Endometrial microvascular endothelial cells (primary cell): ENCODE data around the gene SEC14L3. TPM values are rescaled to one million over a fixed set of nuclear protein-coding genes. Genes with fewer than 3 reads are reported as not detected.
"Not testable (repeated sequence)": the region's sequence is repeated elsewhere in the genome, so short reads cannot be mapped to it uniquely, and the experiment has no call there.

ENCODE experiments used
- in situ Hi-C: cut with HindIII; loops from 2 replicates; pipeline ENCODE4 v1.10.0; 2017; ENCODE audit warnings: low sequenced_read_pairs, low pct_unique_long_range_greater_than_20kb; ENCODE audit errors: inconsistent ontology term
- total RNA-seq: library from RNA; depleted of rRNA; stranded (reverse); fragments of >200 nt; gene quantifications from one replicate; pipeline ENCODE4 v1.2.3, GENCODE V29; 2015; ENCODE audit errors: inconsistent ontology term

The SEC14L3 gene
- total RNA-seq, 1 donor from 2014 or later = not detected

DNA sequence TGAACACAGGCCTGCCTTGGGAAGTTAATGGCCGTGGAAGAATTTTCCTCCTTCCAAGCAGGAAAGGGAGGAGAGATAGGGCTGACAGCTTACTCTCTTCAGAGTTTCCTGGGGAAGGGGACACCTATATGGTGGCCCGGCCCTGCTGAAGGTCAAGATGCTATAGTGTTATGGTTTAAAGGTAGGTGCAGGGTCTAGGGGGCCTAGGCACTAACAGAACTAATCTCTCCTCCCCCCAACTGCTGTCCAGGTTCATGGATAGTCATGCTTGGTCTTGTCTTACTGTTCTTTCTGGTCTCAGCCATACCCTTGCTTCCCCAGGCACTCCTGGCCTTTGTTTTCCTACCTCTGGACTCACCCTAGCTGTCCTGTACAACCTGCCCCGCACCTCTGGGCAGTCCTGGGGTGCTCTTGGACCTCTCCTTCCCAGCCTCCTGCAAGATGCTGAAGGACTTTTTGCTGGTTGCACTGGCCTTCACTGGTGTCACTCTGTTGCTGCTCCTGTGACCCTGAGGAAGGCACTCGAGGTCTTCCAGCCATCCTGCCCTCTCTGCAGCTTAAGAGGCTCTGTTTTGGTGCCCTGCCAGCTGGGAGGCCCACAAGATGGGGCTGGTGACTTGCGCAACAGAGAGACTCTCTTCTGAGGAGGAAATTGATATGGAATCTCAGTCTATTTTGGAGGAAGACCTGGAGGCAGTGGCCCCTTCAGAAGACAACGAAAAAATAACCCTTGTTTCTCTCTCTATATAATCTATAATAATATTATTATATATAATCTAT is 17.9 kb downstream of the SEC14L3 start:
- in situ Hi-C loops = no loop called here

DNA sequence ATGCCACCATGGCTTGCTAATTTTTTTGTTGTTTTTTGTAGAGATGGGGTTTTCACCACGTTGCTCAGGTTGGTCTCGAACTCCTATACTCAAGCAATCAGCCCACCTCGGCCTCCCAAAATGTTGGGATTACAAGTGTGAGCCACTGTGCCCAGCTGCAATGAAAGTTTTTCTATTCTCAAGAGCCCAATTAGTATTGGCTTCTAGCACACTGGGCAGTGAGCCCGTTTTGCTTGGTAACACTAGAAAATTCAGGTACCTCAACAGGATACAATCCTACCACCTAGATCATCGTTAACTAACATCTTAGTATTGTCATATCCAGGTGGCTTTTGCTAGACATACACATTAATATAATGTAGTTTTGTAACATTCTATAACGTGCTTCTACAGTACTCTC is 19.0 kb downstream of the SEC14L3 start:
- in situ Hi-C loops = no loop called here

DNA sequence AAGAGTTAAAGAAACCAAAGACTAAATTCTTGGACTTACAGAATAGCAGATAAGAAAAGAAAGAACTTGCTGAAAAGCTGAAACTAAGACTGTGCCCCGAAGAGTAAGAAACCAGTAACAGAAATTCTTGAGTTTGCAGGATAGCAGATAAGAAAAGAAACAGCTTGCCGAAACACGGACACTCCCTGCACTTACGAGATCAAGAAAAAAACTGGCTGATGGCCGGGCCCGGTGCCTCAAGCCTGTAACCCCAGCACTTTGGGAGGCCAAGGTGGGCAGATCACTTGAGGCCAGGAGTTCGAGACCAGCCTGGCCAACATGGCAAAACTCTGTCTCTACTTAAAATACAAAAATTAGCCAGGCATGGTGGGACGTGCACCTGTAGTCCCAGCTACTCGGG is 20.3 kb downstream of the SEC14L3 start:
- in situ Hi-C loops = not testable (repeated sequence)

DNA sequence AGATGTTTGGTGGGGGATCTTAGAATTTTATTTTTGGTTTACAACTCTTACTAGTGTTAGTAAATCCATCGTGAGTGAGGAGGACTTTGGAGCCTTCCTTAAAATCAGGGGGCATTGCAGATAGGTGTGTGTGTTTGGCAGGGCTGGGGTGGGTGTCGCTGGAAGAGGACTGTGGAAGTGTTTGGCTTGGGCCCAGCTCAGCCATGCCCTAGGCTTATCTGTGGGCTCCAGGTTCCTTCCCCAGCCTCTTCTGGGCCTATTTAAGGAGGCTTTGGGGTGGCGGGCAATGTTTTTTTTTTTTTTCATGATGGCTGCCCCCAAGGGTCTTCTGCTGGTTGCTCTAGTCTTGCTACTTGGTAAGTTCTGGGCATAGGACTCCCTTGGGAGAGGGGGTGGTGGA is 24.2 kb downstream of the SEC14L3 start:
- in situ Hi-C loops = loop anchor here (25.0 kb wide), 1 partner anchor 160 kb away; the partner anchor contains the start of gene CASTOR1

DNA sequence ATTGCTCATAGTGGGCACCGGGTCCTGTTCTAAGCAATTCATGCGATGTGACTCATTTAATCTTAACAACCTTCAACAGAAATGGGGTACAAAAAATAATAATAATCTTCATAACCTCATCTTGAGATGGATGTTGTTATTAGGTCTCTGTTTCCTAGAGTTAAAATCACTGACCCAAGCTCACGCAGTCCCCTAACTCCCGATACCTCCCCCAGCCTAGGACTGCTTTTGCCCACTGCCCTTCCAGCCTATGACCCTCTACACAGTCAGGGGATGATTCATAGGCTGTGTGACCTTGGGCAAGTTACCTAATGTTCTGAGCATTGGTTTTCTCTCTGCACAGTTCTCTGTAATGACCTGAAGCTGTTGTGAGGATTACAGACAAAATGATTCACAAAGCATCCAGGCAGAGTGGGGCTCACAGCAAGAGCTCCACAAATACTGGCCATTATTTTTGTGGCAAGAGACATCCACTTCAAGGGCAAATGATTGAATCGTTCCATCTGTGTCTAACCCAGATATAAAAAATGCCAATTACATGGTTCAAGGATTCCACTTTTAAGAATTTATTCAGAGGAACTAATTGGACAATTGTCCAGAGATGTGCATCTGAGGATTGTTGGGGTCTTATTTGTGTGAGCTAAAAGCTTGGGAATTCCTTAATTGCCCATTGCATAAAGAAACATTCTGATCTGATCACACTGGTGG is 26.2 kb downstream of the SEC14L3 start:
- in situ Hi-C loops = loop anchor here (25.0 kb wide), 1 partner anchor 158 kb away; the partner anchor contains the start of gene CASTOR1

DNA sequence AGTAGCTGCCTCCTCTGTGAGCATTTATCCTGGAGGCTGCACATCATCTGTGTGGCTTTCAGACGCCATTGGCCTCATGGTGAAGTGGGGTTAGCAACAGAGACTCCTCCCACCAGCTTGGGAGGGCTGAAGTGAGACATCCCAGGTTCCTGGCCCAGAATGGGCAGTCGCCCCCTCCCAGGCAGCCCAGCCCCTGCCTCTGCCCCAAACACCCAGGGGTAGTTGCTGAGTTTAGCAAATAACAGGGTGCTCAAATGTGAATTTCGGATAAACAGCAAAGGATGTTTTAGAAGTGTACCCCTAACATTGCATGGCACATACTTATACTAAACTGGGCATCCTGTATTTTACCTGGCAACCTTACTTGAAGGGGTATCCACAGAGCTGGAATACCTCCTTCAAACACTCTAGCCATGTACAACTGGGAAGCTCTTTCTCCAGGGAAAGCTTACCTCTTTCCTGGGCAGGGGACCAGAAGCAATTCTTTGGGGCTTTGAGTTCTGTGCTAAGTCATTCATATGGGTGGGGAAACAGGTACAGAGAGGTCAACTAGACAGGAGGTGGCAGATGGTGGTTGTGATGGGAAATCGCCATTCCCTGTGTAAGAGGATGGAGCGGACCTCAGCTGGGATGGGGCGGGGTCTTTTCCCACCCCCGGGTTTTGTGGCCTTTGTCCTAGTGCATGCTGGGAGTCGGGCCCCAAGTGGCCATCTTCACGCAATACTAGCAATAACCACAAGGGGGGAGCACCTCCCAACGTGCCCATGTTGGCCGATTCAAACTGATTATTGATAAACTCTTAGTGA is 27.0 kb downstream of the SEC14L3 start:
- in situ Hi-C loops = loop anchor here (25.0 kb wide), 1 partner anchor 158 kb away; the partner anchor contains the start of gene CASTOR1

DNA sequence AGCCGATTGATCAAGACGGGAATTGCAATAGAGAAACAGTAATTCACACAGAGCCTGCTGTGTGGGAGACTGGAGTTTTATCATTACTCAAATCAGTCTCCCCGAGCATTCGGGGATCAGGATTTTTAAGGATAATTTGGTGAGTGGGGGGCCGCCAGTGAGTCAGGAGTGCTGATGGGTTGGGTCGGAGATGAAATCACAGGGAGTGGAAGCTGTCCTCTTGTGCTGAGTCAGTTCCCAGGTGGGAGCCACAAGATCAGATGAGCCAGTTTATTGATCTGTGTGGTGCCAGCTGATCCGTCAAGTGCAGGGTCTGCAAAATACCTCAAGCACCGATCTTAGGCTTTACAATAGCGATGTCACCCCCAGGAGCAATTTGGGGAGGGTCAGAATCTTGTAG is 30.7 kb downstream of the SEC14L3 start:
- in situ Hi-C loops = loop anchor here (25.0 kb wide), 1 partner anchor 154 kb away; the partner anchor contains the start of gene CASTOR1

DNA sequence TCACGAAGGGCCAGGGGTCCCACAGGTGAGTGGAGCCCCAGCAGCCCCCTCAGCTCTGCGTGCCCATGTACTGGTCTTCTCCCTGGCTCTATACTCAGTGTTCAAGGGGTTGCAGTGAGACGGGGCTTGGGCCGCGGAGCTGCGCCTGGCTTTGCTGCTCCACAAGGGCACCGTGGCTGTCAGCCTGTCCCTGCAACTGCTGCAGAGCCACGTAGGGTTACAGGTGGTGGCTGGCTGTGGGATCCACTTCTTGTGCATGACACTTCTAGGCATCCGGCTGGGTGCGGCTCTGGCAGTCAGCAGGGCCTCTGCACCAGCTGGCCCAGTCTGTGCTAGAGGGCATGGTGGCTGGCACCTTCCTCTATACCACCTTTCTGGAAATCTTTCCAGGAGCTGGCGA is 32.0 kb downstream of the SEC14L3 start:
- in situ Hi-C loops = loop anchor here (25.0 kb wide), 1 partner anchor 153 kb away; the partner anchor contains the start of gene CASTOR1

DNA sequence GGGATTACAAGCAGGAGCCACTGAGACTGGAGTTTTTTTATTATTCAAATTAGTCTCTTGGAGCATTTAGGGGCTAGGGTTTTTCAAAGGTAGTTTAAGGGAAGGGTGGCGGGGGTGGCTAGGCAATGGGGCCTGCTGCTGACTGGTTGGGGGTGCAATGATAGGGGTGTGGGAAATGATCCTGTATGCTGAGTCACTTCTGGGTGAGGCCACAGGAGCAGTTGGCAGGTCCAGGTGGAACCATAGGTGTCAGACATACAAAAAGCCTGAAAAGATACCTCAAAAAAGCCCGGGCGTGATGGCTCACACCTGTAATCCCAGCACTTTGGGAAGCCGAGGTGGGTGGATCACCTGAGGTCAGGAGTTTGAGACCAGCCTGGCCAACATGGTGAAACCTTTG is 32.6 kb downstream of the SEC14L3 start:
- in situ Hi-C loops = loop anchor here (25.0 kb wide), 1 partner anchor 152 kb away; the partner anchor contains the start of gene CASTOR1

DNA sequence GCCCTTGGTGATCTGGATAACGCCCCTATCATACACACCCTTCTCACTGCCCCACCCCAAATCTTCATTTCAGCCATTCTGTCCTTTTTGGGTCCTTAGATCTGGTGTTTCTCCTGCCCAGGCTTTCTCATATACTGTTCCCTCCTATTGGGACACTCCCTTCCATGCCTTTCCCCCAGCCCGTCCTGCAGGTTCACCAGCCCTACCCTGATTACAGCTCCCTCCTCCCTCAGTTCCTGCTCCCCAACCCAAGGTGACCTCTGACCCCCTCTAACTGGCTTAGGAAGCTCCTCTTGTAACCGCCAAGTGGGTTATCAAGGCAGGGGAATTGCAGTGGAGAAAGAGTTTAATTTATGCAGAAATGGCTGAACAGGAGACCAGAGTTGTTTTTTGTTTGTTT is 33.3 kb downstream of the SEC14L3 start:
- in situ Hi-C loops = loop anchor here (25.0 kb wide), 1 partner anchor 151 kb away; the partner anchor contains the start of gene CASTOR1

DNA sequence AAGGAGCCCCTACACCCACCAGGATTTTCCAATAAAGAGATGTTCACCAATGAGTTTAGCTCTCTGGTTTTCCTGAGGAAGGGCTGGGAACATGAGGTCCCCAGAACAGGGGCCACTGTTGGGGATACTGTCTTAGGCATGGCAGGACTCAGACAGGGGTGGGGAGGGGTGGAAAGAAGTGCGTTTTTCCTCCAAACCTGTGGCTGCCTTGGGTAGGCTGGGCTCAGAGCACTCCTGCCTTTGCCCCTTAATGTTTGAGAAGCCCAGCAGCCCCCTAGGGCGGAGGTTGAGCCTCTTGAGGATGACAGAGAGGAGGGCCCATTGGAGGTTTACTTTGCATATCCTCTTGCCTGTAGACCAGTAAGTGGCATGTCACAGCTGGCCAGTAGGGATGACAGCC is 35.6 kb downstream of the SEC14L3 start:
- in situ Hi-C loops = loop anchor here (25.0 kb wide), 1 partner anchor 149 kb away; the partner anchor contains the start of gene CASTOR1

DNA sequence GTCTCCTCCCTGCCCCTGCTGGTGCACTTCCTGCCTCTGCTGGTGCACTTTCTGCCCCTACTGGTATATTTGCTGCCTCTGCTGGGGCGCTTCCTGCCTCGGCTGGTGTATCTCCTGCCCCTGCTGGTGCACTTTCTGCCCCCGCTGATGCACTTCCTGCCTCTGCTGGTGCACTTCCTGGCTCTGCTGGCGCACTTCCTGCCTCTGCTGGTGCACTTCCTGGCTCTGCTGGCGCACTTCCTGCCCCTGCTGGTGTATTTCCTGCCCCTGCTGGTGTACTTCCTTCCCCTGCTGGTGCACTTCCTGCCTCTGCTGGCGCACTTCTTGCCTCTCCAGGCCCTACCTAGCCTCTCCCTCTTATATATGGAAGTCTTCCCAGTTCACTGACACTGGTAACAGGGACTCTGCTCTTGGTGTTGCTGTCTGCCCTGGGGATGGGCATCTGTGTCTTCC is 36.1 kb downstream of the SEC14L3 start:
- in situ Hi-C loops = loop anchor here (25.0 kb wide), 1 partner anchor 148 kb away; the partner anchor contains the start of gene CASTOR1

DNA sequence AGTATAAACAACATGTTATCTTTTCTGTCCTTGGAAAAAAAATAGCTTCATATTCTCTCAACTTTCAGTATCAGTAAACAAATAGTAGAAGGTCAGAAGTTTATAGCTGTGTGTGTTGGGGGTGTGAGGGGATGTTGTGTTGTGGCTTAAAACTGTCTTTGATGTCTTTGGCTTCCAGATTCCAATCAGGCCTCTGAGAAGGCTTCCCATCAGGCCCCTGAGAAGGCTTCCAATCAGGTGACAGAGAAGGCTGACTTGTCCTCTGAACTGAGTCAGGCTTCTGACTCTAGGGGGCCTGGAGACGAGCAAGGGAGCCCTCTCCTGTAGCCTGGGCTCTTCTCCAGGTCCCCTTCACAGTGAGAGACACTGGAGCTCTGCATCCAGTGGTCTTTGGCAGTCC is 37.0 kb downstream of the SEC14L3 start:
- in situ Hi-C loops = loop anchor here (25.0 kb wide), 1 partner anchor 148 kb away; the partner anchor contains the start of gene CASTOR1

DNA sequence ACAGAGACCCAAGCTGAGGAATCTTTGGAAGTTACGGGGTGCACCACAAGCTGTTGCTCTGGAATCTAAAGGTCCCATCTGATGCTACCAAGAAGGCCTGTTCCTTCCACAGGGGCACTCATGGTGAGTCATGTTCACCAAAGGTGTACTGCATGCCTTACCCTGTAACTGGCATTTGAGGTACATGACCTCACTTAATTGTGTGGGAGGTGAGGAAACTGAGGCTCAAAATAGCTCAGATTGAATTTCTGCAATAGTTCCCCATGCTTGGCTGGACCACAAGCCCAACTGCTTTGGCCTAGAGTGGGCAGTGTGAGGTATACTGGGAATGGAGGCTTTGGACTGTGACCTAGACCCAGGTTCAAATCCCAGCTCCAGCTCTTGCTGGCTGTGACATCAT is 38.0 kb downstream of the SEC14L3 start:
- in situ Hi-C loops = loop anchor here (25.0 kb wide), 1 partner anchor 146 kb away; the partner anchor contains the start of gene CASTOR1

DNA sequence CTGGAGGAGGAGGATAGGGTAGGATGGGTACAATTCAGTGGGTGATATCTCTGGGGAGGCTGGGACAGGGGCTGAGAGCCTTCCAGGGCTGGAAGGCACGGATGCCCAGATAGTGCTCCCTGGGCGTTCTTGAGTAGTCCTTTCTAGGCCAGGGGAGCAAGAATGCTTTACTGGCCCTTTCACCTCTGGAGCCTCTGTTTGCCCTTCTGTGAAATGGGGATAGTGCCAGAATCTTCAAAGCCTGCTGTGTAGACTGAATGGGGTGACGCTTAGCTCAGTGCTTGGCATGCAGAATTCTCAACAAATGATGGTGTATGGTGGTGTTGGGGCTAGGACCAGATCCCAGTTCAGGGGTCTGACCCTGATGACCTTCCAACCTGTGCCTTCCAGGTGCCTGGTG is 38.6 kb downstream of the SEC14L3 start:
- in situ Hi-C loops = loop anchor here (25.0 kb wide), 1 partner anchor 146 kb away; the partner anchor contains the start of gene CASTOR1

DNA sequence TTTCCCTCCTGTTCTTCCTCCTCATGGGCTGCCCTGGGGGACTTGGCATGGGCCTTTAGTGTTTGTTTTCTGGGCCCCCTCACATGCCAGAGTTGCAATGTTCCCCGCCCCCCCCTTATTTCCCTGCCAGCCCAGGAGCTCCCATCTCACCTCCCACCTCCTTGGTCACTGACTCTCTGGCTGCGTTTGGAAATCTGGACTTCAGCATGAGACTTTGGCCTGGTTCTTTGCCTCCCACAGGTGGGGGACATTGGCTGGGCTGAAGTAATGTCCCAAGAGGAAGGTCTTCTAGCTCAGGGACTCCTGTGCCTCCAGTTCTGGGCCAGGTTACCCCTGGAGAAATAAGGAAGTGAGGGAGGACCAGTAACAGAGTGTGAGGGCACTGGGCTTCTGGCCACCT is 39.3 kb downstream of the SEC14L3 start:
- in situ Hi-C loops = loop anchor here (25.0 kb wide), 1 partner anchor 145 kb away; the partner anchor contains the start of gene CASTOR1

DNA sequence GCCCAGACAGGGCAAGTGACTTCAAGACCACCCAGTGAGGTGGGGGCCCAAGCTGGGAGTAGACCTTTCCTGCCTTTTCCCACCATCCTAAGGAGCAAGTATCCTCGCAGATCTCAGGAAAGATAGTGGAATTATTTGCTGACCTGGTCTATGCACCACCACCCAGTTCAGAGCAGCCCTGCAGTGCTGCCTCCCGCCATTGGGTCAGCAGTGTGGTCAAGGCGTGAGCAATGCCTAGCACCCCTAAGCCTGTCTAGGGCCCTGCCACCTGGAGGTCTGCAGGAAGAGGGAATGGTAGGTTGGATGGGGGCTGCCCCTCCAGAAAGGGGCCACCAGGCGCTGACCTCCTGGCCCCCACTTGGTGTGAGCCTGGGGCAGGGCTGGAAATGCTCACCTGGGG is 39.7 kb downstream of the SEC14L3 start:
- in situ Hi-C loops = loop anchor here (25.0 kb wide), 1 partner anchor 145 kb away; the partner anchor contains the start of gene CASTOR1

DNA sequence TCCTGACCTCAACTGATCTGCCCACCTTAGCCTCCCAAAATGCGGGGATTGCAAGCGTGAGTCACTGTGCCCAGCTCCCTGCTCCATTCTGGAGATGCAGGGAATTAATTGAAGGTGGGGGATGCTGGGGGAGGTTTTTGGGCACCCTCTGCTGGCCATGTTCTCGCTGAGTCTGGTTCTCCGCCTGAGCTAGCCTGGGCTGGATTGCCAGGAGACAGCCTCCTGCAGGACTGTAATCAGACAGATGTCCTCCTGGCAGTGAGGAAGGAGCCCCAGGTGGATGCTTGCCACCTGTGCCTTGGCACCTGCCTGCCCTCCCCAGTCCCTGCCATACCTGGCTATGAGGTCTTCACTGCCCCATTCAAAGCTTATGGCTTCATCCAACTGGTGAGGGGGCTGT is 40.9 kb downstream of the SEC14L3 start:
- in situ Hi-C loops = loop anchor here (25.0 kb wide), 1 partner anchor 144 kb away; the partner anchor contains the start of gene CASTOR1
